ENCODE measurements around the gene PAK4. TPM values are rescaled to one million over a fixed set of nuclear protein-coding genes. Genes with fewer than 3 reads are reported as not detected.
A peak's percentile ranks its signal among the peaks of the same experiment; 100 is the strongest.

PAK4 gene
- total and polyA plus RNA-seq, 2 of the 13 experiments (the other 11 are each of a cell fraction or from before 2014, with no cell fraction given) = 9.5 to 17.8 TPM

- Histone ChIP-seq H3K9ac (ENCODE audit: insufficient read depth, low read depth, low read length) (no peak overlapping the region), H3K79me2 (ENCODE audit: insufficient read depth, low read length) (peaks cover 2% of the 10 kb centered on the region), H3K4me2 (ENCODE audit: low read depth, low read length) (no peak overlapping the region), H4K20me1 (ENCODE audit: insufficient read depth, low read length) (peaks cover 2% of the 10 kb centered on the region; the same call in 1 of the 2 replicates), H2AFZ (ENCODE audit: low read length) (no peak overlapping the region), H3K27ac (ENCODE audit: extremely low read length, insufficient read depth, low read length) (no peak overlapping the region), H3K4me1 (ENCODE audit: insufficient read depth, low read length) (peaks cover 51% of the 10 kb centered on the region), H3K27me3 (ENCODE audit: control insufficient read depth in 1 of 2, insufficient read depth in 2 of 2, low read length in 2 of 2) (no peaks in the 10 kb centered on the region; a peak in 1 of 5 replicates), H3K4me3 (replicated peaks in 1 of 3; ENCODE audit: insufficient read depth in 1 of 3, low read depth in 2 of 3, low read length in 3 of 3) (no peak overlapping the region), H3K36me3 (replicated peaks in 1 of 2; ENCODE audit: control insufficient read depth in 1 of 2, insufficient read depth in 2 of 2, low read length in 2 of 2) (peaks cover 8 to 22% of the 10 kb centered on the region in 2 experiments; a peak in 4 of 5 replicates), H3K9me3 (ENCODE audit: low read length) (no peaks in the 10 kb centered on the region)
- intact Hi-C loops (cut with micrococcal nuclease; ENCODE audit: unreplicated experiment) (no loop called here), in situ Hi-C loops (cut with HindIII; ENCODE audit: extremely low pct_ligation_motif_present, low pct_unique_long_range_greater_than_20kb) (no loop called here)
- DNase-seq (ENCODE audit: low spot score) (no peak), ATAC-seq (no peak), FAIRE-seq (no peak)
- POLR2A ChIA-PET = no interaction called here
- CTCF ChIA-PET (ENCODE audit: low intra/inter-chr PET ratio, low total read pairs) = no interaction called here
- no TSS peak for BruUV-seq (replicated peaks)
- TF ChIP-seq NFKB2 (CRISPR knock-in tag; IDR thresholded peaks at IDR 0.05; ENCODE audit: borderline replicate concordance) = no peak
- TF ChIP-seq RFX5 (IDR thresholded peaks at IDR 0.05; ENCODE audit: low read depth, low read length) = no peak
- peak; percentile 30; the same call in 1 of the 2 replicates for TF ChIP-seq HNF4A (CRISPR knock-in tag; IDR thresholded peaks at IDR 0.05)
- TF ChIP-seq ZNF768 (CRISPR knock-in tag; IDR thresholded peaks at IDR 0.05) = peak; percentile 32; the same call in 1 of the 2 replicates
- no peak for TF ChIP-seq POLR2A (IDR thresholded peaks at IDR 0.05; ENCODE audit: insufficient read depth in 1 of 2, low read depth in 2 of 2, low read length in 2 of 2)
- TF ChIP-seq NR2F2 (IDR thresholded peaks at IDR 0.05; ENCODE audit: borderline replicate concordance, low read depth) = no peak
- no peak for TF ChIP-seq CREB3 (CRISPR knock-in tag; IDR thresholded peaks at IDR 0.05)
- no peak for TF ChIP-seq CBFB (CRISPR knock-in tag; IDR thresholded peaks at IDR 0.05)
- no peak for TF ChIP-seq ZNF7 (CRISPR knock-in tag; IDR thresholded peaks at IDR 0.05)
- no peak for TF ChIP-seq ARNT2 (CRISPR knock-in tag; IDR thresholded peaks at IDR 0.05; ENCODE audit: low read depth)
- no peak for TF ChIP-seq ZBTB38 (CRISPR knock-in tag; IDR thresholded peaks at IDR 0.05)
- TF ChIP-seq KLF12 (CRISPR knock-in tag; IDR thresholded peaks at IDR 0.05; ENCODE audit: borderline replicate concordance) = no peak
- 91% methylated on average over 18 of the region's 23 CpGs for WGBS (ENCODE audit: low lambda C conversion rate)
Measured at GRCh38 chr19:39168258-39169142, 42.9 kb downstream of the PAK4 start.

All from HepG2 (cell line).